Measurements from ENCODE around the gene GNB1L.

GRCh38 chr22:19887256-19887985 lies 32.7 kb upstream of the GNB1L start:
- TF ChIP-seq, protein P1, sequence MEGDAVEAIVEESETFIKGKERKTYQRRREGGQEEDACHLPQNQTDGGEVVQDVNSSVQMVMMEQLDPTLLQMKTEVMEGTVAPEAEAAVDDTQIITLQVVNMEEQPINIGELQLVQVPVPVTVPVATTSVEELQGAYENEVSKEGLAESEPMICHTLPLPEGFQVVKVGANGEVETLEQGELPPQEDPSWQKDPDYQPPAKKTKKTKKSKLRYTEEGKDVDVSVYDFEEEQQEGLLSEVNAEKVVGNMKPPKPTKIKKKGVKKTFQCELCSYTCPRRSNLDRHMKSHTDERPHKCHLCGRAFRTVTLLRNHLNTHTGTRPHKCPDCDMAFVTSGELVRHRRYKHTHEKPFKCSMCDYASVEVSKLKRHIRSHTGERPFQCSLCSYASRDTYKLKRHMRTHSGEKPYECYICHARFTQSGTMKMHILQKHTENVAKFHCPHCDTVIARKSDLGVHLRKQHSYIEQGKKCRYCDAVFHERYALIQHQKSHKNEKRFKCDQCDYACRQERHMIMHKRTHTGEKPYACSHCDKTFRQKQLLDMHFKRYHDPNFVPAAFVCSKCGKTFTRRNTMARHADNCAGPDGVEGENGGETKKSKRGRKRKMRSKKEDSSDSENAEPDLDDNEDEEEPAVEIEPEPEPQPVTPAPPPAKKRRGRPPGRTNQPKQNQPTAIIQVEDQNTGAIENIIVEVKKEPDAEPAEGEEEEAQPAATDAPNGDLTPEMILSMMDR (IDR thresholded peaks at IDR 0.05), result no peak
- TF ChIP-seq POLR2AphosphoS5 (IDR thresholded peaks at IDR 0.05), result no peak
